HepG2 (cell line): ENCODE data around the gene TMEM98. TPM values are rescaled to one million over a fixed set of nuclear protein-coding genes. Genes with fewer than 3 reads are reported as not detected.

Source experiments
- AKAP8 ChIP-seq: sonication (generic); formaldehyde crosslinking; IDR thresholded peaks from 2 replicates; pipeline ENCODE4 v1.5.1; 2020; ENCODE audit warnings: mild to moderate bottlenecking, missing genetic modification reagents
- DPF2 ChIP-seq: sonication (generic); formaldehyde crosslinking; IDR thresholded peaks from 2 replicates; pipeline ENCODE4 v1.4.0; 2020; ENCODE audit warnings: mild to moderate bottlenecking, low read depth, missing genetic modification reagents, borderline replicate concordance
- FOXA3 ChIP-seq: IDR thresholded peaks from 2 replicates; pipeline ENCODE4 v1.6.1; 2016; ENCODE audit warnings: missing genetic modification reagents, missing compliant biosample characterization
- GABPB1 ChIP-seq: IDR thresholded peaks from 2 replicates; pipeline ENCODE4 v1.6.1; 2016; ENCODE audit warnings: mild to moderate bottlenecking, missing genetic modification reagents, moderate library complexity, missing compliant biosample characterization
- GRHL1 ChIP-seq: sonication (generic); formaldehyde crosslinking; conservative IDR thresholded peaks from 2 replicates; pipeline ENCODE4 v1.8.0; 2022; ENCODE audit warnings: missing genetic modification reagents
- GTF2F1 ChIP-seq: fragments of 150-350 bp; IDR thresholded peaks from 2 replicates; pipeline ENCODE4 v1.6.1; 2014; ENCODE audit warnings: low read length
- HES4 ChIP-seq: sonication (generic); formaldehyde crosslinking; IDR thresholded peaks from 2 replicates; pipeline ENCODE4 v1.9.0; 2021; ENCODE audit warnings: mild to moderate bottlenecking, missing genetic modification reagents, borderline replicate concordance
- HNF1B ChIP-seq: sonication (generic); formaldehyde crosslinking; IDR thresholded peaks from 2 replicates; pipeline ENCODE4 v1.5.1; 2020; ENCODE audit warnings: mild to moderate bottlenecking, moderate library complexity, missing genetic modification reagents
- KDM4B ChIP-seq: sonication (generic); formaldehyde crosslinking; IDR thresholded peaks from 2 replicates; pipeline ENCODE4 v1.4.0; 2020; ENCODE audit warnings: missing genetic modification reagents
- KMT2B ChIP-seq: IDR thresholded peaks from 2 replicates; pipeline ENCODE4 v1.6.1; 2016; ENCODE audit warnings: missing genetic modification reagents, missing compliant biosample characterization
- MIXL1 ChIP-seq: IDR thresholded peaks from 2 replicates; pipeline ENCODE4 v1.6.1; 2016
- PAF1 ChIP-seq: IDR thresholded peaks from 2 replicates; pipeline ENCODE4 v1.6.1; 2016; ENCODE audit warnings: missing genetic modification reagents, missing compliant biosample characterization
- PRDM4 ChIP-seq: sonication (generic); formaldehyde crosslinking; IDR thresholded peaks from 2 replicates; pipeline ENCODE4 v1.9.0; 2021; ENCODE audit warnings: missing genetic modification reagents, borderline replicate concordance
- SP1 ChIP-seq, 2 experiments: fragments of 450-650 bp in 1 of 2; sonication (generic) in 1 of 2; formaldehyde crosslinking in 1 of 2; IDR thresholded peaks; 2 replicates each; pipeline versions ENCODE4 v1.4.0 to v1.6.1; 2016 to 2020; ENCODE audit warnings: missing genetic modification reagents in 1 of 2
- ZEB1 ChIP-seq: IDR thresholded peaks from 2 replicates; pipeline ENCODE4 v1.6.1; 2012; ENCODE audit warnings: mild to moderate bottlenecking, low read depth, inconsistent platforms; ENCODE audit not compliant: insufficient replicate concordance
- ZMYM3 ChIP-seq: sonication (generic); formaldehyde crosslinking; IDR thresholded peaks from 2 replicates; pipeline ENCODE4 v1.5.1; 2020; ENCODE audit warnings: mild to moderate bottlenecking, missing genetic modification reagents
- ZNF263 ChIP-seq: sonication (generic); formaldehyde crosslinking; IDR thresholded peaks from 2 replicates; pipeline ENCODE4 v1.4.0; 2020; ENCODE audit warnings: missing genetic modification reagents
- ZNF331 ChIP-seq: sonication (generic); formaldehyde crosslinking; IDR thresholded peaks from 2 replicates; pipeline ENCODE4 v1.4.0; 2020; ENCODE audit warnings: missing genetic modification reagents
- ZNF512B ChIP-seq: sonication (generic); formaldehyde crosslinking; IDR thresholded peaks from 2 replicates; pipeline ENCODE4 v1.5.1; 2020; ENCODE audit warnings: missing genetic modification reagents, mild to moderate bottlenecking, borderline replicate concordance
- ZNF589 ChIP-seq: sonication (generic); formaldehyde crosslinking; conservative IDR thresholded peaks from 2 replicates; pipeline ENCODE4 v1.8.0; 2022; ENCODE audit warnings: mild to moderate bottlenecking, moderate library complexity, missing genetic modification reagents
- ZNF660 ChIP-seq: sonication (generic); formaldehyde crosslinking; IDR thresholded peaks from 2 replicates; pipeline ENCODE4 v1.5.1; 2020; ENCODE audit warnings: mild to moderate bottlenecking, low read depth, missing genetic modification reagents, borderline replicate concordance
- ZNF670 ChIP-seq: sonication (generic); formaldehyde crosslinking; IDR thresholded peaks from 2 replicates; pipeline ENCODE4 v1.8.0; 2022; ENCODE audit warnings: mild to moderate bottlenecking, missing genetic modification reagents, borderline replicate concordance
- ZSCAN20 ChIP-seq: sonication (generic); formaldehyde crosslinking; IDR thresholded peaks from 2 replicates; pipeline ENCODE4 v1.4.0; 2020; ENCODE audit warnings: missing genetic modification reagents, mild to moderate bottlenecking, borderline replicate concordance
- polyA plus RNA-seq, 8 experiments: library from polyadenylated mRNA; depleted of rRNA in 3 of 8; stranded (reverse) in 7 of 8; unstranded in 1 of 8; fragments of >200 nt; fragmentation: Illumina TruSeq in 4 of 8; extraction: Trizol in 4 of 8; gene quantifications; 2 replicates each; pipeline versions ENCODE4 v1.2.1 to v1.2.3, GENCODE V29; 2011 to 2016; ENCODE audit warnings: low read depth in 4 of 8, missing spikeins in 1 of 8, mixed read lengths in 1 of 8; ENCODE audit not compliant: insufficient read depth in 1 of 8
- total RNA-seq, 5 experiments: library from RNA; depleted of rRNA; stranded (reverse); fragments of >200 nt; fragmentation: Illumina TruSeq; extraction: Trizol; gene quantifications; 2 replicates each; pipeline ENCODE4 v1.2.3, GENCODE V29; 2016; ENCODE audit warnings: low read depth in 1 of 5

Gene TMEM98
- total and polyA plus RNA-seq, 2 of the 13 experiments (the other 11 are each of a cell fraction or from before 2014, with no cell fraction given), result 103 to 175 TPM

- TF ChIP-seq PRDM4 (CRISPR knock-in tag) (no peak), PAF1 (CRISPR knock-in tag) (no peak), HNF1B (CRISPR knock-in tag) (peak; percentile 80), AKAP8 (CRISPR knock-in tag) (no peak), ZNF331 (peak; percentile 18; the same call in 1 of the 2 replicates), GTF2F1 (no peak), SP1 (IDR thresholded peaks at IDR 0.05) (no peak), SP1 (CRISPR knock-in tag; IDR thresholded peaks at IDR 0.05) (no peak), ZNF512B (CRISPR knock-in tag) (peak; percentile 64; the same call in 1 of the 2 replicates), GRHL1 (no peak), ZMYM3 (peak; percentile 88), ZSCAN20 (no peak), MIXL1 (peak; percentile 32; the same call in 1 of the 2 replicates), ZNF660 (CRISPR knock-in tag) (no peak), FOXA3 (peak; percentile 97), KMT2B (no peak; the same call in 1 of the 2 replicates), HES4 (peak; percentile 54; the same call in 1 of the 2 replicates), ZEB1 (no peak), ZNF670 (no peak), KDM4B (CRISPR knock-in tag) (no peak), GABPB1 (CRISPR knock-in tag) (peak; percentile 32), ZNF263 (CRISPR knock-in tag) (no peak), ZNF589 (CRISPR knock-in tag) (no peak), DPF2 (CRISPR knock-in tag) (peak; percentile 75)
Observed at GRCh38 chr17:32927201-32927723, 691 bp upstream of the TMEM98 start (continued).
